Vagina (tissue), 2 donors: ENCODE measurements around the gene SMIM30.

Experiments used
- CTCF ChIP-seq, 3 experiments: fragments of 450-650 bp in 2 of 3; fragments of 200-600 bp in 1 of 3; sonication (generic) in 1 of 3; IDR thresholded peaks; one replicate each; pipeline ENCODE4 v1.5.1; 2017 to 2019; ENCODE audit warnings: antibody characterized with exemption in 3 of 3, mild to moderate bottlenecking in 2 of 3, moderate library complexity in 2 of 3
- POLR2A ChIP-seq, 2 donors: fragments of 450-650 bp; IDR thresholded peaks; one replicate each; pipeline ENCODE4 v1.6.1; 2017; ENCODE audit warnings: antibody characterized with exemption in 2 of 2, mild to moderate bottlenecking in 2 of 2, moderate library complexity in 2 of 2

DNA sequence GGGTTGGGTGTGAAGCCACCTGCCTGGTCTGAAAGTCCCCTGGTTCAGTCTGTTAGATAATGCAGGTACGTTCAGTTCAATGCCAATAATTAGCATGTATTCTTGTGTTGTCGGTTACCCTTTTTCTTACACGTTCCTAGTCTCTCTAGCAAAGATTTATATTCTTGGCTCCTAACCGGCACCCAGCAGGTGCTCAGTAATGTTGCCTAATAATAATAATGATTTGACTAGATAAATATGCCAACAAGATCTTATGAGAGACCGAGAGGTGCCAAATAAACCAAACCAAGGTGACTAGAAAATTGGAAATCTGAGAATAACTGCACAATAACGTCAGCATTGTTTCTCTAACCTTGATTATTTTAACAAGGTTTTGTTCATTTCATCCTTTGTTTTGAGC, 1.1 kb upstream of the SMIM30 start:
- TF ChIP-seq CTCF (IDR thresholded peaks at IDR 0.05) (no peak), POLR2A (IDR thresholded peaks at IDR 0.05) (no peak)
